HG03469 (cell line): ENCODE results near the gene RGMA.

Experiments used
- ATAC-seq: cut with Tn5 transposase; IDR thresholded peaks from one replicate; pipeline ENCODE4 v1.9.1; 2021; ENCODE audit warnings: mild to moderate bottlenecking, moderate library complexity, moderate number of reproducible peaks; ENCODE audit not compliant: unreplicated experiment

RGMA gene

DNA sequence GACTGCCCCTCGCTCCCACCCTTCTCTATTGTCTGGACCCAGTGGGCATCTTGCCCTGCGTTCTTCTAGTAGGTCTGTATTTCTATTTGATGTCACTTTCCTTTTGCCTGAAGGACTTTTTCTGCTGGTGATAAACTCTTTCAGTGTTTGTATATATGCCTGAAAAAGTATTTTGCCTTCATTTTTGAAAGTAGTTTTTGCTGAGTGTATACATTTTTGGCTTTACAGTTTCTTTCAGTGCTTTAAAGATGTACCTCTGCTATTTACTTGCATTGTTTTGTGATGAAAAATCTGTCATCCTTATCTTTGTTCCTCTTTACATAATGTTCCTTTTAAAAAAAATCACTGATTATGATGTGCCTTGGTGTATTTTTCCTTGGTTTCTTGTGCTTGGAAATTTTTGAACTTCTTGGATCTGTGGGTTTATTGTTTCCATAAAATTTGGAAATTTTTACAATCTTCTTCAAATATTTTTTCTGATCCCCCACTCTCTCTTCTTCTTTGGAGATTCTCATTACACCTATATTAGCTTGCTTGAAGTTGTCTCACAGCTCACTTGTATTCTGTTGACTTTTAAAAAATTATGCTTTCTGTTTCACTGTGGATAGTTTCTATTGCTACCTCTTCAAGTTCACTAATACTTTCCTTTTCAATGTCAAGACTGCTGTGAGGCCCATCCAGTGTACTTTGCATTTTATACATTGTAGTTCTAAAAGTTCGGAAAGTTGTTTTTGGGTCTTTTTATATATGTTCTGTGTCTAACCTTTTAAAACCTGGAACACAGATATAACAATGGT lies 67.8 kb downstream of the RGMA start:
- ATAC-seq, result no peak

DNA sequence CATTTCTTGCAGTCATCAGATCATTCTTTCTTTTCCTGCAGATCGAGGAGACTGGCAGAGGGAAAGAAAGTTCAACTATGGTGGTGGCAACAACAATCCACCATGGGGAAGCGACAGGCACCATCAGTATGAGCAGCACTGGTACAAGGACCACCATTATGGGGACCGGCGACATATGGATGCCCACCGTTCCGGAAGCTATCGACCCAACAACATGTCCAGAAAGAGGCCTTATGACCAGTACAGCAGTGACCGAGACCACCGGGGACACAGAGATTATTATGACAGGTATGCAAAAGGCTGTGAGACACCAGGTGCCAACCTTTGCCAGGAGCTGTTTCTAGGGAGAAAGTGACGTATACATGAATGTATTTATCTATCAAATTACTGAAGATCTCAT lies 69.0 kb downstream of the RGMA start:
- no peak for ATAC-seq

GRCh38 chr15:93019090-93019489 lies 69.9 kb downstream of the RGMA start:
- ATAC-seq, result no peak

DNA sequence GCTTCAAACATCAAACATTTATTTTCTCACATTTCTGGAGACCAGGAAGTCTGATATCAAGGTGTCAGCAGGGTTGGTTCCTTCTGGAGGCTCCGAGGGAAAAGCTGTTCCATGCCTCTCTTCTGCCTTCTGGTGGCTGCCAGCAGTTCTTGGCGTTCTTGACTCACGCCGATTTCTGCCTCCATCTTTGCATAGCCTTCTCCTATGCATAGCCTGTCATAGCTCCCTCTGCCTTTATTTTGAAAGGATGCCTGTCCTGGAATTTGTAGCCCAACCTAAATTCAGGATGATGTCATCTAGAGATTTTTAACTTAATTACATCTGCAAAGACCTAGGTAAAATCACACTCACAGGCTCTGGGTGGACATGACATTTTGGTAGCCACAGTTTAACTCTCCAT lies 70.4 kb downstream of the RGMA start:
- ATAC-seq, result no peak

GRCh38 chr15:93017526-93017925 lies 71.5 kb downstream of the RGMA start:
- no peak for ATAC-seq

DNA sequence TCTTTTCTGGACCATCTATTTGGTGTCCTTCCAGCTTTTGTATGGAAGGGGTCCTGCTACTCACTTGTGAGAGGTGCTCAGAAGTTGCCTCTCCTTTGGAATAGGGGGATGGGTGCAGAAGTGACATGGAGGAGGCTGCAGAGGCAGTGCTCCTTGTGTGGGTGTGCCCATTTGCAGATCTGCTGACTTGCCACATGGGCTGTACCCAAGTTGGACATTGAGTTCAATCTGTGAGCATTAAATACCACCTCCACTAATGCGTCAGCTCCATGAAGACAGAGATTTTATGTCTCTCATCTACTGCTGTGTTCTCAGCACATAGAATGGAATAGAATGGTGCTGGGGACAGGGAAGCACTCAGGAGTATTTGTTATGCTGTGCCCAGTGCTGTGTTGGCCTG lies 76.2 kb downstream of the RGMA start:
- ATAC-seq, result no peak

GRCh38 chr15:93007994-93008393 lies 81.0 kb downstream of the RGMA start:
- ATAC-seq, result no peak

DNA sequence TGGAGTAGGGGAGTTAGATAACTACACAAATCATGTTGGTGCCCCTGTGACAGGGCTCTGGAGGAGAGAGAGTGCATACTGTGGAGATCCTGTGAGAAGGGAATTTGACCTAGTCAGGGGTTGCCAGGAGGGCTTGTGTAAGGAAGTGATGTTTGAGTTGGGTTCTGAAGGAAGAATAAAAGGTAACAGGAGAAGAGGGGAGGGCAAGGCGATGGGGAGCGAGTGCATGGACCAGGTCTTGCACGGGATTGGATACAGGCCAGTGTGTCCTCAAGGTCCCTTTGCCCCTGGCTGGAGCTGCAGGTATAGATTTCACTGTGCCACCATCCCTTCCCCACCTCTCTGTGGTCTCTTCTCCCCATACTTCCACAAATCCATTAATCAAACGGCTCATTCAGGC lies 83.9 kb downstream of the RGMA start:
- no peak for ATAC-seq

- ATAC-seq, result no peak
Observed at GRCh38 chr15:93001881-93002280, 87.1 kb downstream of the RGMA start.

DNA sequence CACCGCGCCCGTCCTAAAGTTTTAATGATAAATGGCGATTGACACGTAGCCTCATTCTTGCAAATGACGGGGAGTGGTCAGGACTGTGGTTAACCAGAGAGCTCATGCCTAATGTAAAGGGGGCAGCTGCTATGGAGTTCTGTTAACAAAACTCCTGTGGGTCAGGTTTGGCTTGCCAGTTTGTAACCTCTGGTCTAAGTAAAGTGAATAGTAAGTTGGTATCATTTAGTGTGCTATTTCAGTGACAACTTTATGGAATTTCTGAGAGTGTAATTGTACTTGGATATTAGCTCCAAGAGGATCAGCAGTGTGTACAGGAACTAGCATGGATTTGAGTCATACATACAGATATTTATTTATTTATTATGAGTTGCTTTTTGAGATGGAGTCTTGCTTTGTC lies 87.9 kb downstream of the RGMA start:
- ATAC-seq, result no peak

- no peak for ATAC-seq
Observed at GRCh38 chr15:92997821-92998220, 91.2 kb downstream of the RGMA start.

DNA sequence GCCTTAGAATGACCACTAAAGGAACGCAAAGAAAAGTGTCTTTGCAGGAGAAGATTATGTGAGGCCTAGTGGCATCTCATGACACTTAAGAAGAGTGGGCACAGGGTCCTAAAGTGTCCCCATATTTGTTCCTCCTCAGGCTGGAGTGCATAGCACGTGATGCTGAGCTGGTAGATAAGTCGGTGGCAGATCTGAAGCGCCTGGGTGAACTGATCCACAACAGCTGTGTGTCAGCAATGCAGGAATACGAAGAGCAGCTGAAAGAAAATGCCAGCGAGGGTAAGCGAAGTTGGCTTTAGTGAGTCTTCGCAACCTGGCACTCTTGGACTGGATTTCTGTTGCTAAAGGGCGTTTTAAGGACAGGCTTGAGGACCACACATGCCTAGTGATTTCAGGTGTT lies 96.3 kb downstream of the RGMA start:
- ATAC-seq, result no peak

GRCh38 chr15:92990031-92990430 lies 99.0 kb downstream of the RGMA start:
- no peak for ATAC-seq

- peak; percentile 88 for ATAC-seq
Observed at GRCh38 chr15:92989470-92989869, 99.5 kb downstream of the RGMA start.
